K562 (cell line): Measurements from ENCODE around the gene ERCC2. TPM values are rescaled to one million over a fixed set of nuclear protein-coding genes. Genes with fewer than 3 reads are reported as not detected.

Source experiments
- BHLHE40 ChIP-seq: IDR thresholded peaks from 2 replicates; pipeline ENCODE4 v1.6.1; 2011; ENCODE audit warnings: low read length, improper control_type of control experiment
- CEBPG ChIP-seq, 3 experiments: fragments of 200-800 bp in 1 of 3; sonication (Bioruptor generic) in 1 of 3; sonication (generic) in 1 of 3; formaldehyde crosslinking in 1 of 3; IDR thresholded peaks in 2 of 3; conservative IDR thresholded peaks in 1 of 3; 2 replicates each; pipeline versions ENCODE4 v1.6.1 to v1.8.0; 2016 to 2022; ENCODE audit warnings: missing compliant biosample characterization in 2 of 3, missing genetic modification characterization in 2 of 3, mild to moderate bottlenecking in 1 of 3, missing genetic modification reagents in 1 of 3
- CXXC5 ChIP-seq: fragments of 250-450 bp; sonication (Bioruptor Pico); IDR thresholded peaks from 2 replicates; pipeline ENCODE4 v1.8.0; 2022; ENCODE audit warnings: inconsistent platforms, mild to moderate bottlenecking, moderate library complexity
- ELF4 ChIP-seq: fragments of 450-650 bp; formaldehyde crosslinking; IDR thresholded peaks from 2 replicates; pipeline ENCODE4 v1.4.0; 2022; ENCODE audit warnings: missing genetic modification characterization
- EP300 ChIP-seq: IDR thresholded peaks from 2 replicates; pipeline ENCODE4 v1.6.1; 2012; ENCODE audit warnings: low read length, improper control_type of control experiment
- FOXA3 ChIP-seq, 2 experiments: fragments of 450-650 bp in 1 of 2; sonication (generic) in 1 of 2; formaldehyde crosslinking; IDR thresholded peaks in 1 of 2; conservative IDR thresholded peaks in 1 of 2; 2 replicates each; pipeline versions ENCODE4 v1.4.0 to v1.8.0; 2020 to 2022; ENCODE audit warnings: mild to moderate bottlenecking in 2 of 2, missing genetic modification reagents in 1 of 2
- FOXK2 ChIP-seq, 2 experiments: fragments of 450-650 bp; IDR thresholded peaks in 1 of 2; conservative IDR thresholded peaks in 1 of 2; 2 replicates each; pipeline ENCODE4 v1.6.1; 2016; ENCODE audit warnings: low read depth in 2 of 2, mild to moderate bottlenecking in 1 of 2
- FOXP1 ChIP-seq: sonication (generic); formaldehyde crosslinking; IDR thresholded peaks from 2 replicates; pipeline ENCODE4 v1.8.0; 2022; ENCODE audit warnings: mild to moderate bottlenecking, missing genetic modification reagents
- GABPB1 ChIP-seq: sonication (generic); formaldehyde crosslinking; IDR thresholded peaks from 2 replicates; pipeline ENCODE4 v1.8.0; 2022; ENCODE audit warnings: mild to moderate bottlenecking, missing genetic modification reagents
- HCFC1 ChIP-seq: IDR thresholded peaks from 2 replicates; pipeline ENCODE4 v1.6.1; 2012; ENCODE audit warnings: low read depth, low read length, improper control_type of control experiment
- HNRNPL ChIP-seq: fragments of 200-400 bp; formaldehyde crosslinking; IDR thresholded peaks from 2 replicates; pipeline ENCODE4 v1.6.1; 2017; ENCODE audit warnings: low read depth, mild to moderate bottlenecking, low read length
- HNRNPLL ChIP-seq: fragments of 200-400 bp; formaldehyde crosslinking; IDR thresholded peaks from 2 replicates; pipeline ENCODE4 v1.6.1; 2017; ENCODE audit warnings: low read length, low read depth, mild to moderate bottlenecking; ENCODE audit not compliant: poor library complexity, severe bottlenecking
- LEF1 ChIP-seq: fragments of 450-650 bp; IDR thresholded peaks from 2 replicates; pipeline ENCODE4 v1.6.1; 2016; ENCODE audit warnings: mild to moderate bottlenecking
- NONO ChIP-seq, 2 experiments: fragments of 200-400 bp in 1 of 2; fragments of 450-650 bp in 1 of 2; formaldehyde crosslinking in 1 of 2; IDR thresholded peaks; 2 replicates each; pipeline ENCODE4 v1.6.1; 2017; ENCODE audit warnings: low read depth in 2 of 2, mild to moderate bottlenecking in 2 of 2, moderate library complexity in 2 of 2, low read length in 1 of 2
- PHF20 ChIP-seq: fragments of 450-650 bp; IDR thresholded peaks from 2 replicates; pipeline ENCODE4 v1.6.1; 2018; ENCODE audit not compliant: partially characterized antibody
- POLR2G ChIP-seq: fragments of 200-400 bp; formaldehyde crosslinking; IDR thresholded peaks from 2 replicates; pipeline ENCODE4 v1.6.1; 2017; ENCODE audit warnings: low read depth, mild to moderate bottlenecking, antibody characterized with exemption, low read length, moderate library complexity
- TCF3 ChIP-seq: sonication (generic); formaldehyde crosslinking; IDR thresholded peaks from 2 replicates; pipeline ENCODE4 v1.4.0; 2020; ENCODE audit warnings: mild to moderate bottlenecking, missing genetic modification reagents
- ZEB2 ChIP-seq: fragments of 450-650 bp; IDR thresholded peaks from 2 replicates; pipeline ENCODE4 v1.6.1; 2016
- ZNF217 ChIP-seq: sonication (generic); formaldehyde crosslinking; IDR thresholded peaks from 2 replicates; pipeline ENCODE4 v1.8.0; 2022; ENCODE audit warnings: mild to moderate bottlenecking, missing genetic modification reagents
- ZNF75A ChIP-seq: fragments of 450-650 bp; formaldehyde crosslinking; IDR thresholded peaks from 2 replicates; pipeline ENCODE4 v1.4.0; 2020; ENCODE audit warnings: mild to moderate bottlenecking
- polyA plus RNA-seq, 8 experiments: library from polyadenylated mRNA; depleted of rRNA in 4 of 8; stranded (reverse) in 5 of 8; unstranded in 3 of 8; fragments of >200 nt; fragmentation: Nextera tagmentation in 2 of 8; fragmentation: Illumina TruSeq in 1 of 8; extraction: Ambion mirVana in 2 of 8; extraction: Trizol in 1 of 8; gene quantifications; 2 replicates each; pipeline versions ENCODE4 v1.2.1 to v1.2.3, GENCODE V29; 2011 to 2014; ENCODE audit warnings: inconsistent platforms in 1 of 8, missing spikeins in 1 of 8
- total RNA-seq, 7 experiments: library from RNA; depleted of rRNA in 6 of 7; stranded (reverse); fragments of >200 nt in 6 of 7; fragmentation: Illumina TruSeq in 2 of 7; extraction: Trizol in 2 of 7; gene quantifications; 2 replicates each; pipeline versions ENCODE4 v1.2.1 to v1.2.3, GENCODE V29; 2011 to 2021; ENCODE audit warnings: low replicate concordance in 1 of 7
- TF ChIP-seq, protein P1 (sequence below), 3 experiments: IDR thresholded peaks in 2 of 3; conservative IDR thresholded peaks in 1 of 3; 2 replicates each; pipeline ENCODE4 v1.5.1; 2011 to 2012; ENCODE audit warnings: low read length in 3 of 3, mild to moderate bottlenecking in 3 of 3, control low read depth in 2 of 3, improper control_type of control experiment in 1 of 3, inconsistent platforms in 1 of 3, low read depth in 1 of 3, mixed read lengths in 1 of 3, moderate library complexity in 1 of 3; ENCODE audit not compliant: insufficient read depth in 2 of 3
- TF ChIP-seq, protein P2 (sequence below): sonication (generic); formaldehyde crosslinking; IDR thresholded peaks from 2 replicates; pipeline ENCODE4 v1.4.0; 2020; ENCODE audit warnings: mild to moderate bottlenecking, missing genetic modification reagents
- TF ChIP-seq, protein P3 (sequence below): sonication (generic); formaldehyde crosslinking; IDR thresholded peaks from 2 replicates; pipeline ENCODE4 v1.8.0; 2022; ENCODE audit warnings: mild to moderate bottlenecking, low read depth, missing genetic modification reagents

Gene ERCC2
- total and polyA plus RNA-seq, 9 of the 15 experiments (the other 6 are each of a cell fraction or from before 2014, with no cell fraction given) = 2.2 to 55.9 (median 23.4) TPM

DNA sequence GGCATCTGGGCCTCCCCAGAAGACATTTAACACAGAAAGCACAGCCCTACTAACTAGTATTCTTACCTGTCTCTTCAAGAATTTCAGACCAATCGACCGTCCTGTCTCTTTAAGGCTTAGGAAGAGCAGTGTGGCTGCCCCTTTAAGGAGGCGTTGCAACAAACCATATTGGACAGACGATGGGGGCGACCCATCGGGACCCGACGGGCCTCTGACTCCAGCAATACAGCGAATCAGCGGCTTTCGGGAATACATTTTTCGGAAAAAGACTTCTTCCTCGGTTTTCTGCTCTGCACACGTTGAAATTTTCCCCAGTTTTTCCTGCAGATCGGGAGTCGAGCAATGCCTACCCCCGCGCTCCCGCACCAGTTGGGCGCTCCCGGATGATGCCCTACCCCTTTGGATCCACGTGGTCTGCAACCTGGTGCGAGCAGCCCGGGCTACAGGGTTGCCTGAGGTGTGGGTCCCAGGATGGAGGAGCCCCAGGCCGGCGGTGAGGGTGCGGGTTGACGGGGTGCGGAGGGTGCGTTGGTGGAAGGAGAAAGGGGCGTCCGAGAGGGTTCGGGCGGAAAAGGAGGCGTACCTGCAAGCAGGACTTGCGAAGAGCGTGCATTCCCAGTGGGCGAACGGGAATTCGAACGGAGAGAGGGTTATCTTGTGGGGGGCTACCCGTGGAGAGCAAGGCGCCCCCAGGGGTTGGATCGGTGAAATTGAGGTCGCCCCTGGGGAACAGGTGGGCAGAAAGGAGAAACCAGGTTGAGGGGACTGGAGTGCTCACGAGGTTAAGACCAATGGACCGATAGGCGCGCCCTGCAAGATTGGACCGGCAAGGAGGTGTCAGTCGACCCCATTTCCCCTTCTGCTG lies 36.1 kb upstream of the ERCC2 start, which contains the start of gene POLR1G (continued):
- TF ChIP-seq, protein P1, sequence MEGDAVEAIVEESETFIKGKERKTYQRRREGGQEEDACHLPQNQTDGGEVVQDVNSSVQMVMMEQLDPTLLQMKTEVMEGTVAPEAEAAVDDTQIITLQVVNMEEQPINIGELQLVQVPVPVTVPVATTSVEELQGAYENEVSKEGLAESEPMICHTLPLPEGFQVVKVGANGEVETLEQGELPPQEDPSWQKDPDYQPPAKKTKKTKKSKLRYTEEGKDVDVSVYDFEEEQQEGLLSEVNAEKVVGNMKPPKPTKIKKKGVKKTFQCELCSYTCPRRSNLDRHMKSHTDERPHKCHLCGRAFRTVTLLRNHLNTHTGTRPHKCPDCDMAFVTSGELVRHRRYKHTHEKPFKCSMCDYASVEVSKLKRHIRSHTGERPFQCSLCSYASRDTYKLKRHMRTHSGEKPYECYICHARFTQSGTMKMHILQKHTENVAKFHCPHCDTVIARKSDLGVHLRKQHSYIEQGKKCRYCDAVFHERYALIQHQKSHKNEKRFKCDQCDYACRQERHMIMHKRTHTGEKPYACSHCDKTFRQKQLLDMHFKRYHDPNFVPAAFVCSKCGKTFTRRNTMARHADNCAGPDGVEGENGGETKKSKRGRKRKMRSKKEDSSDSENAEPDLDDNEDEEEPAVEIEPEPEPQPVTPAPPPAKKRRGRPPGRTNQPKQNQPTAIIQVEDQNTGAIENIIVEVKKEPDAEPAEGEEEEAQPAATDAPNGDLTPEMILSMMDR (IDR thresholded peaks at IDR 0.05 in 2 of 3, conservative IDR thresholded peaks at IDR 0.05 in 1 of 3; ENCODE audit: insufficient read depth in 2 of 3, low read depth in 1 of 3, low read length in 3 of 3) = peak in 1 of 3 experiments; percentile 24; a peak in 2 of 6 replicates
- TF ChIP-seq CXXC5 (peak; percentile 70), POLR2G (peak; percentile 88), ELF4 (CRISPR knock-in tag) (no peak), TCF3 (CRISPR knock-in tag) (no peak), HNRNPL (no peak), ZEB2 (no peak), FOXP1 (CRISPR knock-in tag) (no peak), FOXK2 (conservative IDR thresholded peaks at IDR 0.05 in 1 of 2, IDR thresholded peaks at IDR 0.05 in 1 of 2; ENCODE audit: low read depth in 2 of 2) (peak; percentile 83 to 100), PHF20 (peak; percentile 47), BHLHE40 (peak; percentile 94), CEBPG (CRISPR knock-in tag; IDR thresholded peaks at IDR 0.05) (no peak), CEBPG (tag; conservative IDR thresholded peaks at IDR 0.05 in 1 of 2, IDR thresholded peaks at IDR 0.05 in 1 of 2) (peak in 1 of 2 experiments; percentile 68; a peak in 2 of 4 replicates), HNRNPLL (peak; percentile 25), ZNF75A (no peak), LEF1 (0 out of 2 replicates have a peak, but pooled peaks have one; percentile 24), EP300 (0 out of 2 replicates have a peak, but pooled peaks have one; percentile 26), ZNF217 (CRISPR knock-in tag) (no peak), GABPB1 (CRISPR knock-in tag) (peak; percentile 53), HCFC1 (peak; percentile 51), NONO (IDR thresholded peaks at IDR 0.05; ENCODE audit: low read depth in 2 of 2, low read length in 1 of 2) (peak in 1 of 2 experiments; percentile 99; a peak in 2 of 4 replicates), FOXA3 (CRISPR knock-in tag; conservative IDR thresholded peaks at IDR 0.05 in 1 of 2, IDR thresholded peaks at IDR 0.05 in 1 of 2) (no peak)
- TF ChIP-seq, protein P2, sequence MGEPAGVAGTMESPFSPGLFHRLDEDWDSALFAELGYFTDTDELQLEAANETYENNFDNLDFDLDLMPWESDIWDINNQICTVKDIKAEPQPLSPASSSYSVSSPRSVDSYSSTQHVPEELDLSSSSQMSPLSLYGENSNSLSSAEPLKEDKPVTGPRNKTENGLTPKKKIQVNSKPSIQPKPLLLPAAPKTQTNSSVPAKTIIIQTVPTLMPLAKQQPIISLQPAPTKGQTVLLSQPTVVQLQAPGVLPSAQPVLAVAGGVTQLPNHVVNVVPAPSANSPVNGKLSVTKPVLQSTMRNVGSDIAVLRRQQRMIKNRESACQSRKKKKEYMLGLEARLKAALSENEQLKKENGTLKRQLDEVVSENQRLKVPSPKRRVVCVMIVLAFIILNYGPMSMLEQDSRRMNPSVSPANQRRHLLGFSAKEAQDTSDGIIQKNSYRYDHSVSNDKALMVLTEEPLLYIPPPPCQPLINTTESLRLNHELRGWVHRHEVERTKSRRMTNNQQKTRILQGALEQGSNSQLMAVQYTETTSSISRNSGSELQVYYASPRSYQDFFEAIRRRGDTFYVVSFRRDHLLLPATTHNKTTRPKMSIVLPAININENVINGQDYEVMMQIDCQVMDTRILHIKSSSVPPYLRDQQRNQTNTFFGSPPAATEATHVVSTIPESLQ = no peak
- TF ChIP-seq, protein P3, sequence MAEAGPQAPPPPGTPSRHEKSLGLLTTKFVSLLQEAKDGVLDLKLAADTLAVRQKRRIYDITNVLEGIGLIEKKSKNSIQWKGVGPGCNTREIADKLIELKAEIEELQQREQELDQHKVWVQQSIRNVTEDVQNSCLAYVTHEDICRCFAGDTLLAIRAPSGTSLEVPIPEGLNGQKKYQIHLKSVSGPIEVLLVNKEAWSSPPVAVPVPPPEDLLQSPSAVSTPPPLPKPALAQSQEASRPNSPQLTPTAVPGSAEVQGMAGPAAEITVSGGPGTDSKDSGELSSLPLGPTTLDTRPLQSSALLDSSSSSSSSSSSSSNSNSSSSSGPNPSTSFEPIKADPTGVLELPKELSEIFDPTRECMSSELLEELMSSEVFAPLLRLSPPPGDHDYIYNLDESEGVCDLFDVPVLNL (CRISPR knock-in tag) = 0 out of 2 replicates have a peak, but pooled peaks have one; percentile 15
